SIG-M5 treated with dmso at 0.1 percent for 504 hours (cell line): Measurements from ENCODE around the gene PDZD2.
"Not testable (repeated sequence)": the region's sequence is repeated elsewhere in the genome, so short reads cannot be mapped to it uniquely, and the experiment has no call there.

Experiments used
- DNase-seq: peaks from one replicate; lab custom pipeline; 2025; ENCODE audit not compliant: unreplicated experiment; lab: John Stamatoyannopoulos, UW

Gene PDZD2

DNA sequence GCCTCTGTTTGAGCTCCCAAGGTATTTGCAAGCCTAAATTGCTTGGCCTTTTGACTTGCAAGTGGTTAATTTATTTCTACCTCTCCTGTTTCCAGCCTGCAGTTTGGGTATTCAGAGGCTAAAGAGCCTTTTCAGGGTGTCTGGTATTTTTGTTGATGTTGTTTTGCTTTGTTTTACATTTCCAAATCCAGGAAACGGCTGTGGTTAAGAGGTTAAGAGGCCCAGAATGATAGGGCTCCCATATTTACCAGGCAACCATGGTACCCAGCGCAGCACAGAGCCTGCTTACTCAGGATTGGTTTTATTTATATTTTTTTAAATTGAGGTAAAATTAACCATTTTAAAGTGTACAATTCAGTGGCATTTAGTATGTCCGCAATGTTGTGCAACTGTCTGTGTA is 92.1 kb downstream of the PDZD2 start:
- no peak for DNase-seq

- no peak for DNase-seq
Observed at GRCh38 chr5:31731710-31732301, 92.9 kb downstream of the PDZD2 start.

DNA sequence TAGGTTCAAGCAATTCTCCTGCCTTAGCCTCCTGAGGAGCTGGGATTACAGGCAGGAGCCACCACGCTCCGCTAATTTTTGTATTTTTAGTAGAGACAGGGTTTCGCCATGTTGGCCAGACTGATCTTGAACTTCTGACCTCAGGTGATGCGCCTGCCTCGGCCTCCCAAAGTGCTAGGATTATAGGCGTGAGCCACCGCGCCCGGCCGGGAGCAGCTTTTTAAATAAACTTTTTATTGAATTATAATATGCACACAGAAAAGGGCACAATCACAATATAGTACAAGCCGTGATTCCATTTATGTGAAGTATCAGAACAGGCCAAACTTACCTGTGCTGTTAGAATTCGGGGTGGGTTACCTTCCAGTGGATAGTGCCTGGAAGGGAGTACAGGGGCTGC is 93.9 kb downstream of the PDZD2 start:
- not testable (repeated sequence) for DNase-seq

DNA sequence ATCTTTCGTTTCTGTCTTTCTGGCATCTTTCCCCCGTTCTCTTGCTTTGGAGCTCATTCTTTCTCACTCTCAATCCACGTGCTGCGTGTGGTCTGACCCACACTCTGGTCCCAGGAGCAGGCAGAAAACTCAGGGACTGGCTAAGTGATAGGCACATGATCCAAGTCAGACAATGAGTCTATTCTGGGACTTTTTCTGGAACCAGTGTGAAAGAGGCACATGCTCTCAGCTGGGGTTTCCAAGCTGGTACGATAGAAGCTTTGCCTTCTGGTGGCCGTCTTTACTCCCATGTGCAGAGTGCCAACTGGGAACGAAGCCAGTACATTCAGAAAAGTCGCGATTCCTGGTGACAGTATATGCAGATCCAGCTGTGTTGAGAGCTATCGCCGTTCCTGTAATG is 94.4 kb downstream of the PDZD2 start:
- no peak for DNase-seq

DNA sequence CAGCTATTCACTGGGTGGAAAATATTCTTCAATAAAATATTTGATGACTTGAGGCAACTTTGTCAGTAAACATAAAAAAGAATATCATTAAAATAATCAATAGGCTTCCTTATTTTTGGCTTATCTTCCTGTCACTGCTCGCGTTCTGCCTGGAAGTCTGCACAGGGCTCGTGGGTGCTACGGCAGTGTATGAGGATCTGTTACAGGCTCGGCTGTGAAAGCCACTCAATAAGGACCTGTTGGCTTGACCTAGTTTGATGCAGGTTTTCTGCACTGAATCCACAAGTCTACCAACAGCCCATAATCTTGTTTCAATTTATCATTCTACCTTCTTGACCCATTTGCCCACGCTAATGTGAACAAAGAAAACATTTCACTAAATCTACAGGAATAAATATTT is 97.2 kb downstream of the PDZD2 start:
- no peak for DNase-seq

GRCh38 chr5:31738199-31738598 is 99.3 kb downstream of the PDZD2 start:
- DNase-seq: no peak

GRCh38 chr5:31741496-31741895 is 102.6 kb downstream of the PDZD2 start:
- no peak for DNase-seq

DNA sequence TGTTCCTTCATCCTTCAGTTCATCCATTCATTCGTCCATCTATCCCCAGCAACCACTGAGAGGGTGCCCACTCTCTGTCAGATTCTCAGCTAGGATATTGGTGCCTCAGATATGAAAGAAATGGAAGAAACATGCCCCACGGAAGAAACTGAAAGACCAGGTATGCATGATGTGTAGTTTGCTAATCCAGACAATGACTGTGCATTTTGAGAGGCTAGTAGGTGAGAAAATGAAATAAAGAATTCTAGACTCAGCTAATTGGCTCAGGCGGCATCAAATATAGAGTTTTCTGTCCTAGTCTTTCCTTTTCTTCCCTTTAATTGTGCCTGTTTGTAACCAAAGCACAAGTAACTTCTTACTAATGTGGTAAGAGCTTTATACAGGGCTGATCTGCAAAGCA is 104.7 kb downstream of the PDZD2 start:
- DNase-seq: no peak

- DNase-seq: no peak
Observed at GRCh38 chr5:31748458-31749172, 109.7 kb downstream of the PDZD2 start.

DNA sequence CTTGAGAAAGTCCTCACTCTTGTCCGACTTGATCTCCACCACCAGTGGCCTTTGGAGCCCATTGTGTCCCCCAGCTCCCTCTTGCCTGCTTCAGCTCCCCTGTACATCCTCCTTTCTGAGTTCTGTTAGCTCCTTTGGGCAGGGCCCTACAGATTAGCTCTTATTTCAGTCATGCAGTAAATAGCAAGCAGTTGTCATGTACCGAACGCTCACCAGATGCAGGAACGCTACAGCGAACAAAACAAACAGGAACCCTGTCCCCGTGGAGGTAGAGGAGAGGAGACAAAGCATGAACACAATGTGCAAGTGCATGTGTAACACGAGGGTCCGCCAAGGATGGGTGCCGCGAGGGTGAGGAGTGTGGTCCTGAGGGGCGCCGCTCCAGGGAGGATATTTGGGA is 111.3 kb downstream of the PDZD2 start:
- no peak for DNase-seq

DNA sequence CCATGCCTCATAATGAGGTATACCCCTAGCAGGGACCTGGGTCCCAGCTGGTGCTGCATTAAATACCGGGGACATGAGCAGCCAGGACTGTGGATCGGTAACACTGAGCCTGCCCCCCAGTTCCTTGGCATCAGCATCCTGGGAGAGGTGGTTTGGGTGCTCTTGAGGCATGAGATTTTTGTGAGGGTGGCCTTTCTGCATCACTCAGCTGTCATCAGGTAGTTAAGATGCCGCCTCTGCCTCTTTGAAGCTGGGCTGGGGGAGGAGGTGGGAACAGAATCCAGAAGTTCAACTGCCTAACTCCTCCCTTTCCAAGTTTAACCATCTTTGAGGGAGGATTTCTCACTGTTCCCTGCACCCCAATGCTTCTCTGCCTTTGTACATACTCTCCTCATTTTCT is 112.7 kb downstream of the PDZD2 start:
- DNase-seq: no peak

- DNase-seq: no peak
Observed at GRCh38 chr5:31753700-31754357, 114.9 kb downstream of the PDZD2 start.

GRCh38 chr5:31754358-31754704 is 115.4 kb downstream of the PDZD2 start:
- DNase-seq: no peak

GRCh38 chr5:31754741-31755675 is 116.1 kb downstream of the PDZD2 start:
- no peak for DNase-seq

DNA sequence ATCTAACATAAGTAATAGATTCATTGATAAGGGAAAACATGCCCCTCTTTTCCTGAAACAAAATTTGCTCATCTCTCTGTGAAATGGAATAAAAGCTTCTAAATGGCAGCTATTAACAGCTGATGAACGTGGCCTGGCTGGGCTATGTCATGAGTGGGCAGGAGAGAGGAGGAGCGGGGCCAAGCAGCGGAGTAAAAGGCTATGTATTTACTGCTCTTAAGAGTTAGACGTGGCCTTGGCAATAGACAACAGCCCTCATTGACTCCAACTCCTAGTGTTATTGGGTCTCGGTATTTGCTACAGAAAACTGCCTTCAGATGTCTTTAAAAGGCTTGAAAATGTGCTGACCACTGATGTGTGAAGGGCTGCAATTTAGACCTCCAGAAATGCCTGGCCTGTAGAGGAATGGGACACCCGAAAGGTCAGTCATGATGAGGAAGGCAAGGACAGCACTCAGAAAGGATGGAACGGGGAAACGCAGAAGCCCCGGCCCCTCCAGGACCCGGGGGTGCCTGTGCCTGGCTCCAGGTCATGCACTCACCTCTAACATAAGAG is 116.8 kb downstream of the PDZD2 start:
- no peak for DNase-seq

- DNase-seq: no peak
Observed at GRCh38 chr5:31757806-31758205, 118.9 kb downstream of the PDZD2 start.

DNA sequence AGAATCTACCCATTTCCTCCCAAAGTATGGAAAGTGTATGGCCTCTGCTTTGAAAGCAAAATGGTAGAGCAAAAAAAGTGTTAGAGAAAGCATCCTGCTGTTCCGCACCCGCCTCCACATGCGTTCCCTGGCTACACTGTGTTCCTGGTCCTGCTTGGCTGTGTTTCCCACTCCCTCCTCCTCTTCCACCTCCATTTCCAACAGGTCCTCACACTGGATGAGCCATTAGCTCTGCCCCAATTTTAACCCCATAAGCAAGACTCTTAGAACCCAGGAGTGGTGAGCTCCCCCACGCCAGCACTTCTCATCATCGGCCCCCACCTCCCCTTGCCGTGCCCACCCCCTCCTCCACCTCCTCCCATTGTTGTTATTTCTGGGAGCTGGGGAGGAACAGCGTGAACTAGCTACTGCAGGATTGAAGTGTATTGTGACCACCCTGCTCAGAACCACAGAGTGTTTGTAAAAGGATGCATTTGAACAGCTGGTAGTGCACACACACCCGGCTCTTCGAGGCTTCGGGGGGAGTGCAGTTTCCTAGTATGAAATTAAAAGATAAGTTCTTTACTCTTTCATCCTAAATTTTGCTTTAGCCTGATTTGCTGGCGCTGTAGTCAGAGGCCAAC is 120.0 kb downstream of the PDZD2 start:
- no peak for DNase-seq

DNA sequence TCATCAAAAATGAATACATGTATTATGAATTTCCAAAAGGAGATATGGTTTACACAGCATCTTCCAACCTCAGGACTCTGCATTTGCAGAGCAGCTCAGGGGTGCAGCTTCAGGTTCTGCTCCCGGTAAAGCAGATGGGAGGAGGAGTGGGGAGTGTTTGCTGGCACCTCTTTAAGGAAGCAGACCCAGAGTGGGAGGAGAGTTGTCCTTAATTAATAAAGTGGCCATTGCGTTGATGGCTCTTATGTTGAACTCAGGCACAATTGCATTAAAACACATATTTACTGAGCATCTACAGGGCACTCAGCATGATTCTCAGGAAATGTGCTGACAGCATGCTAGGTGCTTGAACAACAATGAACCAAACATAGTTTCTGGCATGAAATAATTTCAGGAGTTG is 121.0 kb downstream of the PDZD2 start:
- DNase-seq: no peak

DNA sequence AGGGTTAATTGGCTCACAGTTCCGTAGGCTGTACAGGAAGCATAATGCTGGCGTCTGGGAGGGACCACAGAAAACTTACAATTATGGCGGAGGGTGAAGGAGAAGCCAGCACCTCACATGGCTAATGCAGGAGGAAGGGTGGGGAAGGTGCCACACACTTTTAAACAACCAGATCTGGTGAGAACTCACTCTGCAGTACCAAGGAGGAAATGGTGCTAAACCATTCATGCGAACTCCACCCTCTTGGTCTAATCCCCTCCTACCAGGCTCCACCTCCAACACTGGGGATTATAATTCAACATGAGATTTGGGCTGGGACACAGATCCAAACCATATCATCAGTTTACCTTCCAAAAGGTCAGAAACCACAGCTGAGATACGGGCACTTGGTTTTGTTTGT is 122.9 kb downstream of the PDZD2 start:
- no peak for DNase-seq

GRCh38 chr5:31763424-31763823 is 124.5 kb downstream of the PDZD2 start:
- no peak for DNase-seq

DNA sequence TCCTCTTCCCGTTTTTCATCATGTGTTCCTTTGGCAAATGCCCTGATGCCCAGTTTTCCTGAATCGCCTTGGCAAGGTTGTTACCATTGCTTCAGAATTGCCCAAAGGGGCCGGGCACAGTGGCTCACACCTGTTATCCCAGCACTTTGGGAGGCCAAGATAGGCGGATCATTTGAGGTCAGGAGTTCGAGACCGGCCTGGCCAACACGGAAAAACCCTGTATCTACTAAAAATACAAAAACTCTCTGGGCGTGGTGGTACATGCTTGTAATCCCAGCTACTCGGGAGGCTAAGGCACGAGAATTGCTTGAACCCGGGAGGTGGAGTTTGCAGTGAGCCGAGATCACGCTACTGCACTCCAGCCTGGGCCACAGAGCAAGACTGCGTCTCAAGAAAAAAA is 125.8 kb downstream of the PDZD2 start:
- DNase-seq: not testable (repeated sequence)
